ENCODE results near the gene TMED7.

Gene TMED7

GRCh38 chr5:115594128-115595047 is 31.4 kb downstream of the TMED7 start:
- no peak overlapping the region for H3K27ac ChIP-seq
- no peak overlapping the region for H3K4me3 ChIP-seq (ENCODE audit: low read depth in 1 of 2, low read length in 1 of 2)
- H3K4me1 ChIP-seq (ENCODE audit: control insufficient read depth in 1 of 2, insufficient read depth in 1 of 2, low read depth in 1 of 2, low read length in 1 of 2): no peaks in the 10 kb centered on the region
- H3K9me3 ChIP-seq: no peaks in the 10 kb centered on the region
- no peaks in the 10 kb centered on the region for H3K36me3 ChIP-seq
- H3K27me3 ChIP-seq: no peaks in the 10 kb centered on the region
- TF ChIP-seq CTCF (IDR thresholded peaks at IDR 0.05): no peak

- no peaks in the 10 kb centered on the region for H3K9me3 ChIP-seq
- no peaks in the 10 kb centered on the region for H3K27me3 ChIP-seq
- H3K27ac ChIP-seq: no peak overlapping the region
- no peak for TF ChIP-seq CTCF (IDR thresholded peaks at IDR 0.05)
- no peaks in the 10 kb centered on the region for H3K36me3 ChIP-seq
- H3K4me1 ChIP-seq (ENCODE audit: control insufficient read depth in 1 of 2, insufficient read depth in 1 of 2, low read depth in 1 of 2, low read length in 1 of 2): no peaks in the 10 kb centered on the region
- H3K4me3 ChIP-seq (ENCODE audit: low read depth in 1 of 2, low read length in 1 of 2): no peak overlapping the region
These were observed 36.8 kb downstream of the TMED7 start for GRCh38 chr5:115589043-115589442.

GRCh38 chr5:115588640-115589039 is 37.2 kb downstream of the TMED7 start:
- no peaks in the 10 kb centered on the region for H3K36me3 ChIP-seq
- no peaks in the 10 kb centered on the region for H3K4me1 ChIP-seq (ENCODE audit: control insufficient read depth in 1 of 2, insufficient read depth in 1 of 2, low read depth in 1 of 2, low read length in 1 of 2)
- H3K4me3 ChIP-seq (ENCODE audit: low read depth in 1 of 2, low read length in 1 of 2): no peak overlapping the region
- no peak for TF ChIP-seq CTCF (IDR thresholded peaks at IDR 0.05)
- no peaks in the 10 kb centered on the region for H3K9me3 ChIP-seq
- H3K27ac ChIP-seq: no peak overlapping the region
- H3K27me3 ChIP-seq: no peaks in the 10 kb centered on the region

- Histone ChIP-seq H3K27me3 (no peaks in the 10 kb centered on the region), H3K4me1 (ENCODE audit: control insufficient read depth in 1 of 2, insufficient read depth in 1 of 2, low read depth in 1 of 2, low read length in 1 of 2) (no peaks in the 10 kb centered on the region), H3K36me3 (no peaks in the 10 kb centered on the region), H3K27ac (no peak overlapping the region), H3K4me3 (ENCODE audit: low read depth in 1 of 2, low read length in 1 of 2) (no peak overlapping the region), H3K9me3 (no peaks in the 10 kb centered on the region)
- TF ChIP-seq CTCF (IDR thresholded peaks at IDR 0.05): peak; percentile 56
These were observed 39.2 kb downstream of the TMED7 start for GRCh38 chr5:115586525-115587146.

- TF ChIP-seq CTCF (IDR thresholded peaks at IDR 0.05): no peak
- Histone ChIP-seq H3K27ac (no peak overlapping the region), H3K36me3 (peaks cover 7% of the 10 kb centered on the region), H3K27me3 (no peaks in the 10 kb centered on the region), H3K4me3 (ENCODE audit: low read depth in 1 of 2, low read length in 1 of 2) (no peak overlapping the region), H3K4me1 (ENCODE audit: control insufficient read depth in 1 of 2, insufficient read depth in 1 of 2, low read depth in 1 of 2, low read length in 1 of 2) (no peaks in the 10 kb centered on the region), H3K9me3 (no peaks in the 10 kb centered on the region)
These were observed 40.6 kb downstream of the TMED7 start for GRCh38 chr5:115585265-115585664.
